GM12874 (cell line): ENCODE results near the gene ADGRG7.

Source experiments
- TF ChIP-seq, protein P1 (sequence below): IDR thresholded peaks from 2 replicates; pipeline ENCODE4 v1.5.1; 2011; ENCODE audit warnings: low read depth, mild to moderate bottlenecking, control low read depth, low read length, moderate library complexity; ENCODE audit not compliant: insufficient read depth

The ADGRG7 gene

GRCh38 chr3:100574536-100574935 is 34.9 kb upstream of the ADGRG7 start:
- TF ChIP-seq, protein P1, sequence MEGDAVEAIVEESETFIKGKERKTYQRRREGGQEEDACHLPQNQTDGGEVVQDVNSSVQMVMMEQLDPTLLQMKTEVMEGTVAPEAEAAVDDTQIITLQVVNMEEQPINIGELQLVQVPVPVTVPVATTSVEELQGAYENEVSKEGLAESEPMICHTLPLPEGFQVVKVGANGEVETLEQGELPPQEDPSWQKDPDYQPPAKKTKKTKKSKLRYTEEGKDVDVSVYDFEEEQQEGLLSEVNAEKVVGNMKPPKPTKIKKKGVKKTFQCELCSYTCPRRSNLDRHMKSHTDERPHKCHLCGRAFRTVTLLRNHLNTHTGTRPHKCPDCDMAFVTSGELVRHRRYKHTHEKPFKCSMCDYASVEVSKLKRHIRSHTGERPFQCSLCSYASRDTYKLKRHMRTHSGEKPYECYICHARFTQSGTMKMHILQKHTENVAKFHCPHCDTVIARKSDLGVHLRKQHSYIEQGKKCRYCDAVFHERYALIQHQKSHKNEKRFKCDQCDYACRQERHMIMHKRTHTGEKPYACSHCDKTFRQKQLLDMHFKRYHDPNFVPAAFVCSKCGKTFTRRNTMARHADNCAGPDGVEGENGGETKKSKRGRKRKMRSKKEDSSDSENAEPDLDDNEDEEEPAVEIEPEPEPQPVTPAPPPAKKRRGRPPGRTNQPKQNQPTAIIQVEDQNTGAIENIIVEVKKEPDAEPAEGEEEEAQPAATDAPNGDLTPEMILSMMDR = no peak

DNA sequence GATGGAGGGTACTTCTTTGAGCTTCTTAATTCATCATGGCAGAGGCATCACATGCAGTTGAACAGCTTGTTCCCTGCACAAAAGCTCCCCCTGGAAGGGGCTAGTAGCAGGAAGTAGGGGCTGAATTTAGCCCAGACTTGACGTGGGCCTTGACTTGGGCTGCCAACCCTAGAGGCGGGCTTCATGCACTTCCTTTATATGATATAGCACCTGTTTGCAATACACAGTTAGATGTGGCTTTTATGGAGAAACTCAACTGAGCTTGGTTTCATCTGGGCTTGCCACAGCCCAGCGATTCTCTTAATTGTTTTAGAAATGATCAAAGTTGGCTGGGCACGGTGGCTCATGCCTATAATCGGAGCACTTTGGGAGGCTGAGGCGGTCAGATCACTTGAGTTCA is 33.7 kb upstream of the ADGRG7 start:
- TF ChIP-seq, protein P1 = no peak

DNA sequence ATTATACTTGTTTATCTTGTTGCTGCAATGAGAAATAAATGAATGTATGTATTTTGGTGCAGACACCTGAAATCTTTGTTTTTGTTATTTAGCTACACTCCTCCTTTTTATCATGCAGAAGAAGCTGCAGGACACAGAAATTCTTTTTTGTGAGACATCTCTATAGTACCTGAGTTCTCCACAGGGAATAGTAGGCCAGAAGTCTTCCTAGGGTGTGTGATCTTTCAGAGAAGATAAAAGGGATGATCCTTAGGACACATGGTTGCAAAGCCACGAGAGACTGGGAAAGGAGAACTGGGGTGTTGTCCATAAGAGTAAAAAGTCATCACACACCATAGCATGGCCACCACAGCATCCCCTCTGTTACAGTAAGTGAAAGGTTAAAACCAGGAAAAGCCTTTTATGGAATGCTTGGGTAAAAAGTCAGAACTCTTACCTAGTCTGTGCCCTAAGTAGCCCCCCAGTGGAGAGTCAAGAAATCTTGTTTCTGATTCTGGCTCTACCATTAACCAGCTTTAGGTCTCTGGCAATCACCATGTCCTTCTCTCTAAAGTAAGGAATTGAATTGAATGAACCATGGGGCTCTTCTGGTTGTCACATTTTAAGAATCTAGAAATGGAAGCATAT is 31.9 kb upstream of the ADGRG7 start:
- TF ChIP-seq, protein P1 = no peak

DNA sequence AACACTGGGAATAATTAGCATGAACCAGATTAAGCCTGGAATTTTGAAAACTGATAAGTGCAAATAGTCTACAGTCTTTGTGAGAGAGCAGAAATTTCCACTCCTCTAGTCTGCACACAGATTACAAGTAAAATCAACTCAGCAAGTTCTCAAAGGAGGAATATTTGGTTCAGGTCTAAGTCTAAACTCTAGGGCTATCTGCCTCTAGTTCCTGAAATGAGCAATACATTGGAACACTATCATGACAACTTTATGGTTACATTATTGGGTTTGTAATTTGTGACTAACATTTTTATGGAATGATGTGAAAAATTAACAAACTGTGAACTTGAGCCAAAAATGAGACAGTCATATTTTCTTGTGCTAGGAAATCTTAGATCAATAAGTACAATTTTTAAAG is 30.8 kb upstream of the ADGRG7 start:
- TF ChIP-seq, protein P1 = no peak

DNA sequence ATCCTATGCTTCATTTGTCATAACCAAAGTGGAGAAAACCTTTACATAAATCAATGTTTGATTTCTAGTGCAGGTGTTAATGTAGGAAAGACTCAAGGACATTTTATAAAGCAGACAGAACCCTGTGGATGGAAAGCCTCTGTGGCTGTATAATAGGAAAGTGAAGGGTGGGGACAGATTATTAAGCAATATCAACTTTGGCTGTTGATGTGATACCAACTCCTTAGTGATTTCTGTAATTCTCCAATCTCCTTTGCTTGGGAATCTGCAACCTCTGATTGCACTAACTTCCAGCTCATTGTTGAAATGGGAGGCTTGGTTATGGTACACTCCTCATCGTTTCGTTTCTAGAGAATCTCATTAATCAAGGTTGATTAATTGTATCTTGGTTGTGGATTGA is 29.3 kb upstream of the ADGRG7 start:
- TF ChIP-seq, protein P1 = no peak

- TF ChIP-seq, protein P1 = no peak
Measured at GRCh38 chr3:100581650-100582049, 27.8 kb upstream of the ADGRG7 start.

- TF ChIP-seq, protein P1 = no peak
Measured at GRCh38 chr3:100584101-100584660, 25.2 kb upstream of the ADGRG7 start.
